Loucy (cell line): ENCODE results near the gene TP53I11.

Experiments used
- H2AFZ ChIP-seq: fragments of 200-600 bp; sonication (generic); 2 replicates; pipeline ENCODE4 v1.6.0; 2016; ENCODE audit warnings: antibody characterized with exemption, mild to moderate bottlenecking, low read length, moderate library complexity
- H3F3A ChIP-seq: fragments of 200-600 bp; 2 replicates; pipeline ENCODE4 v1.6.0; 2016; ENCODE audit warnings: antibody characterized with exemption, low read depth, mild to moderate bottlenecking
- H3K27me3 ChIP-seq: fragments of 200-600 bp; sonication (generic); 2 replicates; pipeline ENCODE4 v1.6.1; 2014; ENCODE audit warnings: low read length, mild to moderate bottlenecking; ENCODE audit not compliant: insufficient read depth, poor library complexity, severe bottlenecking
- H3K36me3 ChIP-seq: fragments of 200-600 bp; sonication (generic); 2 replicates; pipeline ENCODE4 v1.6.1; 2016; ENCODE audit warnings: low read length; ENCODE audit not compliant: insufficient read depth
- H3K4me1 ChIP-seq: fragments of 200-600 bp; sonication (generic); 2 replicates; pipeline ENCODE4 v1.5.1; 2014; ENCODE audit warnings: low read length, mild to moderate bottlenecking; ENCODE audit not compliant: insufficient read depth, poor library complexity, severe bottlenecking
- H3K4me2 ChIP-seq: fragments of 200-600 bp; sonication (generic); 2 replicates; pipeline ENCODE4 v1.6.0; 2014; ENCODE audit warnings: antibody characterized with exemption, low read length, low read depth, mild to moderate bottlenecking; ENCODE audit not compliant: poor library complexity, severe bottlenecking
- H3K4me3 ChIP-seq: fragments of 200-600 bp; sonication (generic); 2 replicates; pipeline ENCODE4 v1.5.1; 2014; ENCODE audit warnings: low read length, mild to moderate bottlenecking, mixed read lengths; ENCODE audit not compliant: poor library complexity, severe bottlenecking
- H3K79me2 ChIP-seq: fragments of 200-600 bp; sonication (generic); 2 replicates; pipeline ENCODE4 v1.6.1; 2014; ENCODE audit warnings: low read length; ENCODE audit not compliant: insufficient read depth
- H3K9ac ChIP-seq: fragments of 200-600 bp; sonication (generic); 2 replicates; pipeline ENCODE4 v1.6.0; 2014; ENCODE audit warnings: mild to moderate bottlenecking, low read depth, low read length, moderate library complexity; ENCODE audit not compliant: poor library complexity, severe bottlenecking
- H3K9me2 ChIP-seq: fragments of 200-600 bp; sonication (generic); replicated peaks from 2 replicates; pipeline ENCODE4 v1.6.1; 2016; ENCODE audit warnings: low read depth, low read length, mixed read lengths
- H3K9me3 ChIP-seq: fragments of 200-600 bp; sonication (generic); 2 replicates; pipeline ENCODE4 v1.6.1; 2014; ENCODE audit warnings: mild to moderate bottlenecking, antibody characterized with exemption, low read length, low read depth; ENCODE audit not compliant: insufficient read depth
- H4K20me1 ChIP-seq: fragments of 200-600 bp; sonication (generic); 2 replicates; pipeline ENCODE4 v1.6.0; 2014; ENCODE audit warnings: antibody characterized with exemption, low read length, mild to moderate bottlenecking; ENCODE audit not compliant: insufficient read depth, poor library complexity, severe bottlenecking
- EZH2phosphoT487 ChIP-seq: fragments of 200-600 bp; IDR thresholded peaks from 2 replicates; pipeline ENCODE4 v1.6.1; 2018; ENCODE audit warnings: antibody characterized with exemption, mild to moderate bottlenecking, moderate library complexity, borderline replicate concordance
- TF ChIP-seq, protein P1 (sequence below): fragments of 200-600 bp; sonication (generic); conservative IDR thresholded peaks from 2 replicates; pipeline ENCODE4 v1.5.1; 2014; ENCODE audit warnings: mild to moderate bottlenecking, antibody characterized with exemption, low read length

TP53I11 gene

DNA sequence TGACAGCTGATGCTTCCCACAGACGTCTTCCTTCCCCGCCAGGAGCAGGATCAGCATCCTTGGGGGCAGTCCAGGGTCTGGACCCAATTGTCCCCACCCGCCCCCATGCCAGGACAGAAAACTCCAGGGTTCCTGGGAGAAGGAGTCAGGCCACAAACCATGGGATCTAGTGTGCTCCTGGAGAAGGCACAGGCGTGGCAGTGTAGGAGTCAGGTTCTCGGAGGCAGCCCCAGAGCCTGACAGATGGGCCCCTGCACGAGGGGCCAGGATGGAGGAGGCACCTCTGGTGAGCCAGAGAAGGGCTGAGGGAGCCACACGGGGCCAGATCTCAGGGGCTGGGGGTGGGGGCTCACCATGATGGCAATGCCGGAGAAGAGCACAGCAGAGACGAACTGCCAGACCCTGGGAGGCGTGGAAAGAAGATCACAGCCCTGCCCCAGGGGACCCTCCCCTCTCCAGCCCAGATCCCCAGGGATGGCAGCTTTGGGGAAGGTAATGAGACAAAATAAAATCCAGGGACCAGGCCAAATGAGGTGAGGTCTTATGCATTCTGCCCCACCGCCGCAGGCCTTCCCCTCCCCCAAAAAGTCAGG, 13.6 kb downstream of the TP53I11 start:
- Histone ChIP-seq H3K79me2 (no peaks in the 10 kb centered on the region), H3K27me3 (no peaks in the 10 kb centered on the region), H3K9me3 (no peaks in the 10 kb centered on the region), H3F3A (no peaks in the 10 kb centered on the region), H3K4me3 (no peak overlapping the region), H3K36me3 (no peaks in the 10 kb centered on the region), H3K9ac (no peak overlapping the region), H3K4me1 (peaks cover 8% of the 10 kb centered on the region), H4K20me1 (no peaks in the 10 kb centered on the region), H2AFZ (no peak overlapping the region), H3K9me2 (no peaks in the 10 kb centered on the region), H3K4me2 (no peak overlapping the region)
- no peak for TF ChIP-seq EZH2phosphoT487
- TF ChIP-seq, protein P1, sequence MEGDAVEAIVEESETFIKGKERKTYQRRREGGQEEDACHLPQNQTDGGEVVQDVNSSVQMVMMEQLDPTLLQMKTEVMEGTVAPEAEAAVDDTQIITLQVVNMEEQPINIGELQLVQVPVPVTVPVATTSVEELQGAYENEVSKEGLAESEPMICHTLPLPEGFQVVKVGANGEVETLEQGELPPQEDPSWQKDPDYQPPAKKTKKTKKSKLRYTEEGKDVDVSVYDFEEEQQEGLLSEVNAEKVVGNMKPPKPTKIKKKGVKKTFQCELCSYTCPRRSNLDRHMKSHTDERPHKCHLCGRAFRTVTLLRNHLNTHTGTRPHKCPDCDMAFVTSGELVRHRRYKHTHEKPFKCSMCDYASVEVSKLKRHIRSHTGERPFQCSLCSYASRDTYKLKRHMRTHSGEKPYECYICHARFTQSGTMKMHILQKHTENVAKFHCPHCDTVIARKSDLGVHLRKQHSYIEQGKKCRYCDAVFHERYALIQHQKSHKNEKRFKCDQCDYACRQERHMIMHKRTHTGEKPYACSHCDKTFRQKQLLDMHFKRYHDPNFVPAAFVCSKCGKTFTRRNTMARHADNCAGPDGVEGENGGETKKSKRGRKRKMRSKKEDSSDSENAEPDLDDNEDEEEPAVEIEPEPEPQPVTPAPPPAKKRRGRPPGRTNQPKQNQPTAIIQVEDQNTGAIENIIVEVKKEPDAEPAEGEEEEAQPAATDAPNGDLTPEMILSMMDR, result no peak

DNA sequence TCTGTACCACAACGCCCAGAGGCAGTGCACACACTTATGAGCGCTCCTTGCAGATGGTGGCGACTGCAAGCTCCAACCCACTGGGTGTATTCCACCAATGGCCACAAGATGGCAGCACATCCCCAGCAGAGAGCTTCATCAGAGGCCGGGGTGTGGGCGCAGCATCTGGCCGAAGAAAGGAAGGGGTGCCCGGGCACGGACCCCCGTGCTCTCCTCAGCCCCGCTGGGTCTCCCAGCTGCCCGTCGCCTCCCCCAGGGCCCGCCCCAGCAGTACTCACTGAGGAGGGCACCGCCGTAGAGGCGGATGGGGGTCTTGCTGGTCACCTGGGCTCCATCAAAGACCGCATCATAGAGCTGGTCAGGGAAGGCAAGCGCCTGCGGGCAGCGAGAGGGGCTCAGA, 14.2 kb downstream of the TP53I11 start:
- H3K9ac ChIP-seq, result no peak overlapping the region

DNA sequence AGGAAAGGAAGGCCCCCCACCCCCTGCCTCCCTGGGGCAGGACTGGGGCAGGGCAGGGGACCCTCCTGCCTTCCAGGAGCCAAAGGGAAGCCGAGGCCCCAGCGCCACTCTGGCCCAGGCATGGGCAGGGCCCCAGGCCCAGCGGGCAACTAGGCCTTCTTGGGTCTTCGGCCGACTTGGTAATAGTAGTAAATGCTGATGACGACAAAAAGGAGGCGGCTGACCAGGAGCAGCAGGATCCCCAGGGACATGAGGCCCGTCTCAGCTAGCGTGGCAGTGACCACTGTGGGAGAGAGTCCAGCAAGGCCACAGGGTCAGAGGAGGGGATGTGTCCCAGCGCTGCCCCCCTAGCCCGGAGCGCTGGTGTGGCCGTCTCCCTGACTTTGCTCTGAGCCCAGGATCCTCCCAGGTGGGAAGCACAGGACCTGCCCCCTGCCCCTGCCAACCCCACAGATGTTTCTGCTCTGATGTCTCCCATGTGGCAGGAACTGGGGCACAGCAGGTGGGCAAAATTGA, 15.9 kb downstream of the TP53I11 start:
- Histone ChIP-seq H4K20me1 (no peaks in the 10 kb centered on the region), H3K36me3 (no peaks in the 10 kb centered on the region)

More for the DNA sequence above, 14.2 kb downstream of the TP53I11 start:
- Histone ChIP-seq H2AFZ (no peak overlapping the region), H4K20me1 (no peaks in the 10 kb centered on the region), H3K9me2 (no peaks in the 10 kb centered on the region), H3F3A (no peaks in the 10 kb centered on the region), H3K79me2 (no peaks in the 10 kb centered on the region), H3K4me2 (no peak overlapping the region), H3K4me1 (peaks cover 3% of the 10 kb centered on the region), H3K27me3 (no peaks in the 10 kb centered on the region), H3K36me3 (no peaks in the 10 kb centered on the region), H3K9me3 (no peaks in the 10 kb centered on the region), H3K4me3 (no peak overlapping the region)
- TF ChIP-seq EZH2phosphoT487, result no peak
- TF ChIP-seq, protein P1, result peak; percentile 96

More for the DNA sequence above, 15.9 kb downstream of the TP53I11 start:
- Histone ChIP-seq H3K4me2 (no peak overlapping the region), H3K9me3 (no peaks in the 10 kb centered on the region), H3K4me3 (no peak overlapping the region), H3F3A (no peaks in the 10 kb centered on the region), H3K27me3 (no peaks in the 10 kb centered on the region), H3K4me1 (peaks cover 3% of the 10 kb centered on the region), H3K9me2 (no peaks in the 10 kb centered on the region), H3K9ac (no peak overlapping the region), H2AFZ (no peak overlapping the region), H3K79me2 (no peaks in the 10 kb centered on the region)
- no peak for TF ChIP-seq EZH2phosphoT487
- TF ChIP-seq, protein P1, result no peak
